Ishikawa (cell line): ENCODE data around the gene PTPRM.

ENCODE experiments used
- CEBPB ChIP-seq: IDR thresholded peaks from 2 replicates; pipeline ENCODE4 v1.6.1; 2012
- CREB1 ChIP-seq: IDR thresholded peaks from 2 replicates; pipeline ENCODE4 v1.6.1; 2012; ENCODE audit warnings: low read depth
- EGR1 ChIP-seq: IDR thresholded peaks from 2 replicates; pipeline ENCODE4 v1.6.1; 2012
- EP300 ChIP-seq: IDR thresholded peaks from 2 replicates; pipeline ENCODE4 v1.6.1; 2012; ENCODE audit warnings: borderline replicate concordance
- FOXM1 ChIP-seq: IDR thresholded peaks from 2 replicates; pipeline ENCODE4 v1.6.1; 2012; ENCODE audit warnings: low read depth, borderline replicate concordance
- MAX ChIP-seq: IDR thresholded peaks from 2 replicates; pipeline ENCODE4 v1.6.1; 2012
- NFIC ChIP-seq: IDR thresholded peaks from 2 replicates; pipeline ENCODE4 v1.6.1; 2012
- RAD21 ChIP-seq: IDR thresholded peaks from 2 replicates; pipeline ENCODE4 v1.6.1; 2012; ENCODE audit warnings: low read depth
- REST ChIP-seq: IDR thresholded peaks from 2 replicates; pipeline ENCODE4 v1.6.1; 2012; ENCODE audit warnings: low read depth, mild to moderate bottlenecking
- TAF1 ChIP-seq: IDR thresholded peaks from 2 replicates; pipeline ENCODE4 v1.6.1; 2012; ENCODE audit warnings: low read depth, mild to moderate bottlenecking
- TCF12 ChIP-seq: IDR thresholded peaks from 2 replicates; pipeline ENCODE4 v1.6.1; 2012; ENCODE audit warnings: low read depth
- TEAD4 ChIP-seq: IDR thresholded peaks from 2 replicates; pipeline ENCODE4 v1.6.1; 2012
- USF1 ChIP-seq: IDR thresholded peaks from 2 replicates; pipeline ENCODE4 v1.6.1; 2012
- YY1 ChIP-seq: IDR thresholded peaks from 2 replicates; pipeline ENCODE4 v1.6.1; 2012; ENCODE audit warnings: low read depth
- ZBTB7A ChIP-seq: IDR thresholded peaks from 2 replicates; pipeline ENCODE4 v1.6.1; 2012; ENCODE audit warnings: low read depth

PTPRM gene

GRCh38 chr18:7873316-7873715 is 306.2 kb downstream of the PTPRM start:
- no peak for TF ChIP-seq YY1
- no peak for TF ChIP-seq REST
- no peak for TF ChIP-seq TAF1
- no peak for TF ChIP-seq TCF12
- no peak for TF ChIP-seq TEAD4
- no peak for TF ChIP-seq NFIC
- no peak for TF ChIP-seq RAD21
- TF ChIP-seq EP300: no peak
- no peak for TF ChIP-seq USF1
- no peak for TF ChIP-seq ZBTB7A
- no peak for TF ChIP-seq EGR1
- no peak for TF ChIP-seq MAX
- TF ChIP-seq CEBPB: no peak
- no peak for TF ChIP-seq FOXM1
- no peak for TF ChIP-seq CREB1

GRCh38 chr18:7876354-7877104 is 309.4 kb downstream of the PTPRM start:
- TF ChIP-seq MAX (no peak), NFIC (no peak)

GRCh38 chr18:7877609-7878008 is 310.5 kb downstream of the PTPRM start:
- TF ChIP-seq MAX: no peak
- no peak for TF ChIP-seq CREB1
- no peak for TF ChIP-seq EP300
- no peak for TF ChIP-seq FOXM1
- no peak for TF ChIP-seq TAF1
- TF ChIP-seq CEBPB: no peak

- TF ChIP-seq REST (no peak), TCF12 (no peak), USF1 (no peak), FOXM1 (no peak), EGR1 (no peak), EP300 (no peak), MAX (no peak), CEBPB (no peak), TEAD4 (no peak), YY1 (no peak)
Measured at GRCh38 chr18:7878265-7879211, 311.4 kb downstream of the PTPRM start.

GRCh38 chr18:7879717-7880116 is 312.6 kb downstream of the PTPRM start:
- TF ChIP-seq NFIC (no peak), TEAD4 (no peak), YY1 (no peak), ZBTB7A (no peak), TCF12 (no peak), CREB1 (no peak), REST (no peak), CEBPB (no peak), MAX (no peak)
